NCI-H526 (cell line): ENCODE data around the gene CAB39L.

ENCODE experiments used
- DNase-seq, 2 experiments: peaks; one replicate each; lab custom pipeline; 2025; lab: John Stamatoyannopoulos, UW

CAB39L gene

GRCh38 chr13:49443704-49444523 lies at the start of gene CAB39L, which contains the start of gene SETDB2:
TSS of gene CAB39L (minus strand) at chr13:49444064. CDS start at chr13:49382910, 61,154 bp downstream.
TSS of gene SETDB2 (plus strand) at chr13:49444274. CDS start at chr13:49451894, 7,620 bp downstream.
- peak; percentile 99 for DNase-seq

- DNase-seq, result no peak
Measured at GRCh38 chr13:49488563-49488962, 44.7 kb upstream of the CAB39L start.

- DNase-seq, result no peak
Measured at GRCh38 chr13:49481788-49482187, 37.9 kb upstream of the CAB39L start.

- DNase-seq, result no peak
Measured at GRCh38 chr13:49476529-49476928, 32.7 kb upstream of the CAB39L start.

- DNase-seq, result no peak
Measured at GRCh38 chr13:49472186-49472585, 28.3 kb upstream of the CAB39L start.

GRCh38 chr13:49466292-49466838 lies 22.5 kb upstream of the CAB39L start:
- DNase-seq, result no peak

GRCh38 chr13:49464621-49465325 lies 20.9 kb upstream of the CAB39L start:
- DNase-seq, result no peak

- no peak for DNase-seq
Measured at GRCh38 chr13:49464085-49464484, 20.2 kb upstream of the CAB39L start.

GRCh38 chr13:49459580-49459979 lies 15.7 kb upstream of the CAB39L start:
- no peak for DNase-seq

GRCh38 chr13:49457221-49457620 lies 13.4 kb upstream of the CAB39L start:
- no peak for DNase-seq

GRCh38 chr13:49456156-49456555 lies 12.3 kb upstream of the CAB39L start:
- no peak for DNase-seq

GRCh38 chr13:49455007-49455398 lies 11.1 kb upstream of the CAB39L start:
- DNase-seq, result no peak

GRCh38 chr13:49454388-49455006 lies 10.6 kb upstream of the CAB39L start:
- peak in 1 of 2 experiments; percentile 29 for DNase-seq

GRCh38 chr13:49453465-49453864 lies 9.6 kb upstream of the CAB39L start:
- DNase-seq, result no peak

- no peak for DNase-seq
Measured at GRCh38 chr13:49452725-49453457, 9.0 kb upstream of the CAB39L start.

GRCh38 chr13:49450105-49450819 lies 6.4 kb upstream of the CAB39L start:
- no peak for DNase-seq

GRCh38 chr13:49448753-49449152 lies 4.9 kb upstream of the CAB39L start:
- no peak for DNase-seq

- no peak for DNase-seq
Measured at GRCh38 chr13:49446473-49446872, 2.6 kb upstream of the CAB39L start.

- DNase-seq, result peak; percentile 44 to 51
Measured at GRCh38 chr13:49444524-49445395, 896 bp upstream of the CAB39L start.

GRCh38 chr13:49443357-49443703 lies 534 bp downstream of the CAB39L start:
- no peak for DNase-seq
